Loucy (cell line): ENCODE results near the gene KCNMB2.
A peak's percentile ranks its signal among the peaks of the same experiment; 100 is the strongest.
"Not testable (repeated sequence)": the region's sequence is repeated elsewhere in the genome, so short reads cannot be mapped to it uniquely, and the experiment has no call there.

ENCODE experiments used
- EZH2phosphoT487 ChIP-seq: fragments of 200-600 bp; IDR thresholded peaks from 2 replicates; pipeline ENCODE4 v1.6.1; 2018; ENCODE audit warnings: antibody characterized with exemption, mild to moderate bottlenecking, moderate library complexity, borderline replicate concordance
- TF ChIP-seq, protein P1 (sequence below): fragments of 200-600 bp; sonication (generic); conservative IDR thresholded peaks from 2 replicates; pipeline ENCODE4 v1.5.1; 2014; ENCODE audit warnings: mild to moderate bottlenecking, antibody characterized with exemption, low read length

- TF ChIP-seq, protein P1, sequence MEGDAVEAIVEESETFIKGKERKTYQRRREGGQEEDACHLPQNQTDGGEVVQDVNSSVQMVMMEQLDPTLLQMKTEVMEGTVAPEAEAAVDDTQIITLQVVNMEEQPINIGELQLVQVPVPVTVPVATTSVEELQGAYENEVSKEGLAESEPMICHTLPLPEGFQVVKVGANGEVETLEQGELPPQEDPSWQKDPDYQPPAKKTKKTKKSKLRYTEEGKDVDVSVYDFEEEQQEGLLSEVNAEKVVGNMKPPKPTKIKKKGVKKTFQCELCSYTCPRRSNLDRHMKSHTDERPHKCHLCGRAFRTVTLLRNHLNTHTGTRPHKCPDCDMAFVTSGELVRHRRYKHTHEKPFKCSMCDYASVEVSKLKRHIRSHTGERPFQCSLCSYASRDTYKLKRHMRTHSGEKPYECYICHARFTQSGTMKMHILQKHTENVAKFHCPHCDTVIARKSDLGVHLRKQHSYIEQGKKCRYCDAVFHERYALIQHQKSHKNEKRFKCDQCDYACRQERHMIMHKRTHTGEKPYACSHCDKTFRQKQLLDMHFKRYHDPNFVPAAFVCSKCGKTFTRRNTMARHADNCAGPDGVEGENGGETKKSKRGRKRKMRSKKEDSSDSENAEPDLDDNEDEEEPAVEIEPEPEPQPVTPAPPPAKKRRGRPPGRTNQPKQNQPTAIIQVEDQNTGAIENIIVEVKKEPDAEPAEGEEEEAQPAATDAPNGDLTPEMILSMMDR, result peak; percentile 41
- TF ChIP-seq EZH2phosphoT487, result not testable (repeated sequence)
Observed at GRCh38 chr3:178745861-178746655, 209.8 kb downstream of the KCNMB2 start.
